ENCODE data around the gene THTPA. TPM values are rescaled to one million over a fixed set of nuclear protein-coding genes. Genes with fewer than 3 reads are reported as not detected.

THTPA gene
- total and polyA plus RNA-seq, 2 donors (not counting 1 experiment from before 2014, with no cell fraction given): 7.8 to 24.1 TPM

DNA sequence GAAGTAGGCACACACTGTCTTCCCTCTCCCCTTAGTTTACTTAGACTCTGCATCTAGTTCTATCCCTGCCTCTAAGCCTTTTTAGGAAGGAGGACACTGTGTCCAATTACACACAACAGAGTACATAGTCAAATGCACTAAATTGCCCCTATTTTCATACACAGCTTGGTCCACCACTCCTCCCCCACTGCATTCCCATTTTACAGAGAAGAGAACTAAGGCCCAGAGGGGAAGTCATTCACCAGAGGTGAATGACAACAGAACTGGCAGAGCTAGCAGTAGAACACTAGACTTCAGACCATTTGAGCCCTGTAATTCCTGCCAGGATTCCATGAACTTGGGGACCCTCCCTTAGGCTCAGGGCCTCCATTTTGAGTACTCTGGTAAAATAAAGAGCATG, 23.7 kb downstream of the THTPA start:
- no peak overlapping the region for H2AFZ ChIP-seq (ENCODE audit: low read length)
- H3K4me2 ChIP-seq (ENCODE audit: extremely low read depth, insufficient read depth, low read length): no peak overlapping the region
- peaks cover 31% of the 10 kb centered on the region for H3K27me3 ChIP-seq (ENCODE audit: control insufficient read depth, insufficient read depth, low read length)
- no peaks in the 10 kb centered on the region for H3K36me3 ChIP-seq (ENCODE audit: control insufficient read depth, insufficient read depth, low read length)
- no peak overlapping the region for H3K4me3 ChIP-seq (replicated peaks in 1 of 4; ENCODE audit: control extremely low read depth in 1 of 4, insufficient read depth in 1 of 4, low read depth in 3 of 4, low read length in 4 of 4)
- no peaks in the 10 kb centered on the region for H3K4me1 ChIP-seq (ENCODE audit: control insufficient read depth, extremely low read depth, insufficient read depth, low read length)
- H3K79me2 ChIP-seq (ENCODE audit: control insufficient read depth, insufficient read depth, low read length): no peaks in the 10 kb centered on the region
- H4K20me1 ChIP-seq (ENCODE audit: control insufficient read depth, extremely low read depth, insufficient read depth, low read length): no peaks in the 10 kb centered on the region
- TF ChIP-seq EZH2 (IDR thresholded peaks at IDR 0.05; ENCODE audit: low read length, missing control alignments): no peak
- TF ChIP-seq, protein P1, sequence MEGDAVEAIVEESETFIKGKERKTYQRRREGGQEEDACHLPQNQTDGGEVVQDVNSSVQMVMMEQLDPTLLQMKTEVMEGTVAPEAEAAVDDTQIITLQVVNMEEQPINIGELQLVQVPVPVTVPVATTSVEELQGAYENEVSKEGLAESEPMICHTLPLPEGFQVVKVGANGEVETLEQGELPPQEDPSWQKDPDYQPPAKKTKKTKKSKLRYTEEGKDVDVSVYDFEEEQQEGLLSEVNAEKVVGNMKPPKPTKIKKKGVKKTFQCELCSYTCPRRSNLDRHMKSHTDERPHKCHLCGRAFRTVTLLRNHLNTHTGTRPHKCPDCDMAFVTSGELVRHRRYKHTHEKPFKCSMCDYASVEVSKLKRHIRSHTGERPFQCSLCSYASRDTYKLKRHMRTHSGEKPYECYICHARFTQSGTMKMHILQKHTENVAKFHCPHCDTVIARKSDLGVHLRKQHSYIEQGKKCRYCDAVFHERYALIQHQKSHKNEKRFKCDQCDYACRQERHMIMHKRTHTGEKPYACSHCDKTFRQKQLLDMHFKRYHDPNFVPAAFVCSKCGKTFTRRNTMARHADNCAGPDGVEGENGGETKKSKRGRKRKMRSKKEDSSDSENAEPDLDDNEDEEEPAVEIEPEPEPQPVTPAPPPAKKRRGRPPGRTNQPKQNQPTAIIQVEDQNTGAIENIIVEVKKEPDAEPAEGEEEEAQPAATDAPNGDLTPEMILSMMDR (conservative IDR thresholded peaks at IDR 0.05 in 1 of 2, IDR thresholded peaks at IDR 0.05 in 1 of 2; ENCODE audit: low read depth in 1 of 2, low read length in 2 of 2): no peak
- no peak overlapping the region for H3K27ac ChIP-seq (ENCODE audit: insufficient read depth, low read length)
- no peaks in the 10 kb centered on the region for H3K9me3 ChIP-seq (ENCODE audit: control insufficient read depth, insufficient read depth, low read depth, low read length)
- no peak for DNase-seq (ENCODE audit: low read depth in 2 of 2)
- no peak overlapping the region for H3K9ac ChIP-seq (ENCODE audit: insufficient read depth, low read length)

DNA sequence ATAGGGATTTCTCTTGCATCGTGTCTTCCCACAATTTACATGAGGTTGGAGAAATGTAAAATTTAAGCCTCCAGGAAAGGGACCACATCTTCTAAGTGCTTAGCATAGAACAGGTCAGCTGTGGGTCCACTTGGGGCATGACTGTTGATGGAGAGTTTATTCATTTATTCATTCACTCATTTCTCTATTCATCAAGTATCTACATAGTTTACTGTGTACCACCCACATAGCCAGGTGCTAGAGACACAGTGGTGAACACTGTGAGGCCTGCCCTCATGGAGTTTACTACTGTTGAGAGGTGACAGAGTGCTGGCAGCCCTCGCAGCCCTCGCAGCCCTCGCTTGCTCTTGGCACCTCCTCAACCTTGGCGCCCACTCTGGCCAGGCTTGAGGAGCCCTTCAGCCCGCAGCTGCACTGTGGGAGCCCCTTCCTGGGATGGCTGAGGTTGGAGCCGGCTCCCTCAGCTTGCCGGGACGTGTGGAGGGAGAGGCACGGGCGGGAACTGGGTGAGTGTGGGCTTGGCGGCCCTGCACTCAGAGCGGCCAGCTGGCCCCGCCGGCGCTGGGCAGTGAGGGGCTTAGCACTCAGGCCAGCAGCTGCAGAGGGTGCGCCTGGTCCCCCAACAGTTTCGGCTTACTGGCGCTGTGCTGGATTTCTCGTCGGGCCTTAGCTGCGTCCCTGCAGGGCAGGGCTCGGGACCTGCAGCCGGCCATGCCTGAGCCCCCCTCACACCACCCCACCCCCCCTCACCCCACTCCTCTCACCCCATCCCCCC, 24.3 kb downstream of the THTPA start:
- Histone ChIP-seq H4K20me1 (ENCODE audit: control insufficient read depth, extremely low read depth, insufficient read depth, low read length) (no peaks in the 10 kb centered on the region), H3K36me3 (ENCODE audit: control insufficient read depth, insufficient read depth, low read length) (no peaks in the 10 kb centered on the region), H3K4me1 (ENCODE audit: control insufficient read depth, extremely low read depth, insufficient read depth, low read length) (no peaks in the 10 kb centered on the region), H3K27ac (ENCODE audit: insufficient read depth, low read length) (no peak overlapping the region), H3K9ac (ENCODE audit: insufficient read depth, low read length) (no peak overlapping the region), H2AFZ (ENCODE audit: low read length) (no peak overlapping the region), H3K79me2 (ENCODE audit: control insufficient read depth, insufficient read depth, low read length) (no peaks in the 10 kb centered on the region), H3K4me3 (replicated peaks in 1 of 4; ENCODE audit: control extremely low read depth in 1 of 4, insufficient read depth in 1 of 4, low read depth in 3 of 4, low read length in 4 of 4) (no peak overlapping the region), H3K4me2 (ENCODE audit: extremely low read depth, insufficient read depth, low read length) (no peak overlapping the region), H3K9me3 (ENCODE audit: control insufficient read depth, insufficient read depth, low read depth, low read length) (no peaks in the 10 kb centered on the region), H3K27me3 (ENCODE audit: control insufficient read depth, insufficient read depth, low read length) (peaks cover 26% of the 10 kb centered on the region)
- TF ChIP-seq, protein P1 (conservative IDR thresholded peaks at IDR 0.05 in 1 of 2, IDR thresholded peaks at IDR 0.05 in 1 of 2; ENCODE audit: low read depth in 1 of 2, low read length in 2 of 2): no peak
- TF ChIP-seq EZH2 (IDR thresholded peaks at IDR 0.05; ENCODE audit: low read length, missing control alignments): no peak
- no peak for DNase-seq (ENCODE audit: low read depth in 2 of 2)

DNA sequence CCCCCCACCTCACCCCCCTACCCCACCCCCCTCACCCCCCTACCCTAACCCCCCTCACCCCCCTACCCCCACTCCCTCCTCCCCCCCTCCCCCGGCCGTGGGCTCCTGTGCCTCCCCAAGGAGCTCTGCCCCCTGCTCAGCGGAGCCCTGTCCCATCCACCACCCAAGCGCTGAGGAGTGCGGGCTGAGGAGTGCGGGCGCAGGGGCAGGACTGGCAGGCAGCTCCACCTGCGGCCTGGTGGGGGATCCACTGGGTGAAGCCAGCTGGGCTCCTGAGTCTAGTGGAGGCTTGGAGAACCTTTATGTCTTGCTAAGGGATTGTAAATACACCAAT, 24.8 kb downstream of the THTPA start:
- Histone ChIP-seq H3K9ac (ENCODE audit: insufficient read depth, low read length) (no peak overlapping the region), H3K27ac (ENCODE audit: insufficient read depth, low read length) (no peak overlapping the region), H2AFZ (ENCODE audit: low read length) (no peak overlapping the region), H3K4me3 (replicated peaks in 1 of 4; ENCODE audit: control extremely low read depth in 1 of 4, insufficient read depth in 1 of 4, low read depth in 3 of 4, low read length in 4 of 4) (no peak overlapping the region), H3K4me2 (ENCODE audit: extremely low read depth, insufficient read depth, low read length) (no peak overlapping the region), H4K20me1 (ENCODE audit: control insufficient read depth, extremely low read depth, insufficient read depth, low read length) (no peaks in the 10 kb centered on the region), H3K27me3 (ENCODE audit: control insufficient read depth, insufficient read depth, low read length) (peaks cover 20% of the 10 kb centered on the region), H3K79me2 (ENCODE audit: control insufficient read depth, insufficient read depth, low read length) (no peaks in the 10 kb centered on the region), H3K36me3 (ENCODE audit: control insufficient read depth, insufficient read depth, low read length) (no peaks in the 10 kb centered on the region), H3K9me3 (ENCODE audit: control insufficient read depth, insufficient read depth, low read depth, low read length) (no peaks in the 10 kb centered on the region), H3K4me1 (ENCODE audit: control insufficient read depth, extremely low read depth, insufficient read depth, low read length) (no peaks in the 10 kb centered on the region)
- TF ChIP-seq, protein P1 (conservative IDR thresholded peaks at IDR 0.05 in 1 of 2, IDR thresholded peaks at IDR 0.05 in 1 of 2; ENCODE audit: low read depth in 1 of 2, low read length in 2 of 2): no peak
- no peak for TF ChIP-seq EZH2 (IDR thresholded peaks at IDR 0.05; ENCODE audit: low read length, missing control alignments)
- no peak for DNase-seq (ENCODE audit: low read depth in 2 of 2)

Data from fibroblast of lung (primary cell).